GM18520 (cell line): ENCODE data around the gene WIZ.
"Not testable (repeated sequence)": the region's sequence is repeated elsewhere in the genome, so short reads cannot be mapped to it uniquely, and the experiment has no call there.

Experiments
- ATAC-seq: cut with Tn5 transposase; IDR thresholded peaks from one replicate; pipeline ENCODE4 v1.9.1; 2021; ENCODE audit not compliant: unreplicated experiment

The WIZ gene

GRCh38 chr19:15417699-15418098 lies 32.1 kb downstream of the WIZ start:
- ATAC-seq, result no peak

DNA sequence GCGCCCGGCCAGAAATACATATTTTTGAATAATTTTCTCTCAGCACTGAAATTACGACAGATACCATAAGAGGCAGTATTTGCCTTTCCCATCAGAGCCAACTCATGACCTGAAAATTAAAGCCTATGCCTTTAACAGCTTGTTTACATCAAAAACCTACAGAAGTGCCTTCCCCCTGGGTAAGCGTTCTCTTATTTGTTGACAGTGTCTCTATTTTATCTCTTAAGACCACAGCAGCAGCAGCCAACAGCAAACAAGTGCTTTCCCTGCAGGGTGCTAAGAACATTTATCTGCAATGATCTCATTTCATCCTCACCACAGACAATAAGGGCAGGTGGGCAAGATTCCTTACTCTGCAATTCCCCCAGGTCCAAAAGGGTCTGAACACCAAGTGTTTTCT lies 36.9 kb downstream of the WIZ start:
- ATAC-seq, result no peak

GRCh38 chr19:15411351-15411750 lies 38.4 kb downstream of the WIZ start:
- not testable (repeated sequence) for ATAC-seq

DNA sequence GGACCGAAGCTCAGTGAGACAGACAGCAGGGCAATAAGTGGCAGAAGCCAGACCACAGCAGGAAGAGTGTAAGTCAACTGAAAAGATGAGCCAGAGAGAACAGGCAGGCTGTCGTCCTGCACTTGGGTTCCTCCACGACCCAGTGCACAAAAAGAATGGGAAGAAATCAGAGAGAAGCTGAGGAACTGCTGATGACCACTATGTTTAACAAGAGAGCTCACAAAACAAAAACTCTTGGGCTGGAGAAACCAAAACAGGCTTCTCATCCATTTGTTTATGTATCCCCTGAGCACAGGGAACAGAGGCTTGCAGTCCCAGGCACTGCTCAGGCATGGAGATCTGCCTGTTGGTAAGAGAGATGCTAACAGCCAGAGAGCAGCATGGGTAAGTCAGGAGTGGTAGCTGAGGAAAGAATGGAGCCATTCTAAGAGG lies 45.0 kb downstream of the WIZ start:
- no peak for ATAC-seq

DNA sequence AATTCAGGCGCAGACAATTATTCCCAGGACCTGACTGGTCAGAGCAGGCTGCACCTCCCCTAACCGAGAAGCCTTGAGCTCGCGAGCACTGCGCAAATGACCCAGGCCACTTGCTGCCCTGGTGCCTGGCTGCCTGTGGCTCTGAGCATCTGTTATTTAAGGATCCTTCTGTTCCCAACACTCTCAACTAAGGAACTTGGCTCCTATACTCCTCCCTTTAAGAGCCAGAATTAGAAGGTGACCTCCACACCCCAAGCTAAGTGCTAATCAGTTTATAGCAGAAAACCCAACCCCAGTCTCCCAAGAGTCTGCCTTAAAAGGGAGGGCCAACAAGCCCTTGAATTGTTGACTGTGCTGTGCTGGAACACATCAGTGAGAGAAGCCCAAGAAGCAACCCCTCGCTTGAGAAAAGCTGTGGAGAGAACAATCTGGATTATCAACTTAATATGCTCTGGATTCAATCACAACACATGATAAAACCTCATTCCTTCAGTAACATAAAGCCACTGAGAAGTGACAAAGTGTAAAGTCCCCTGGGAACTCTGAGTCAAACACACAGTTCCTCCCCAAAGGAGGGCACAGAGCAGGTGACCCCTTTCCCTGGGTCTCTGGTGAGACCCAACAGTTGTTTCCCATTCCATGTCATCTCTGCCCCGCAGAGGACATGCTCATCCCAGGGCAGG lies 45.5 kb downstream of the WIZ start:
- ATAC-seq, result no peak

DNA sequence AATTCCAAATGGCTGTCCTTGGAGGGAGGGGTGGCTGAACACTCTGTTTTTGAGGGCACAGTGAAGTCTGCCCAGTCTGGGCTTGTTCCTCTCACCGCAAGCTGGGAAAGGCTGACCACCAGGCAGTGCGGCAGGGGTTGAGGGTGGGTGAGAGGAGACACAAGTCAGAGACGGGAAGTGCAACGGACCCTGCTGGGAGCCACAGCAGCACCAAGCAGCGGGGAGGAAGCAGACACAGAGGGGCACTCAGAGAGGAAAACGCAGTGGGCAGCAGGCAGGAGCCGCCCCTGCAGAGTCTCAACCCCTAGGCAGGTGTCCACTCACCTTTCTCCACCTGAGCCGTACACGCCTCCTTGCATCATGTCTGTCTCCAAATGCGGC lies 46.6 kb downstream of the WIZ start:
- ATAC-seq, result no peak

- ATAC-seq, result no peak
Observed at GRCh38 chr19:15402411-15403150, 47.2 kb downstream of the WIZ start.

GRCh38 chr19:15401397-15401710 lies 48.4 kb downstream of the WIZ start:
- ATAC-seq, result no peak

- ATAC-seq, result no peak
Observed at GRCh38 chr19:15400521-15401396, 49.0 kb downstream of the WIZ start.

DNA sequence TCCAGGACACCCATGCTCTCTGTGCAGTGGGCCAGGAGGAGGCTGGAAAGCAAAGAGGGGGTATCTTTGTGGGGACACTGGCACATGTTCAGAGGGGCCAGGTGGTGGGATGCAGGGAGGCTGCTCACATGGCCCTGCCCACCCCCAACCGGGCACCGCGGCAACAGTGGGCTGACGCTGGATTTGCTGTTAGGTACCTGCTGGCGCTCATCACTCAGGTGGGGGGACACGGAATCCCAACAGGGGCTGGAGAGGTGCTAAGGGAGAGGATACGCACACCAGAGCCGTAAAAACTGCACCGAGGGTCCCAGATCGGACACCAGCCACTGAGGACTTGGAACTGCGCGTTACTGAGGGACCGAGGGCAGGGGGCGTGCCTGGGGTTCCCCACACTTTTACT lies 50.1 kb downstream of the WIZ start:
- no peak for ATAC-seq

GRCh38 chr19:15399234-15399515 lies 50.6 kb downstream of the WIZ start:
- ATAC-seq, result no peak

DNA sequence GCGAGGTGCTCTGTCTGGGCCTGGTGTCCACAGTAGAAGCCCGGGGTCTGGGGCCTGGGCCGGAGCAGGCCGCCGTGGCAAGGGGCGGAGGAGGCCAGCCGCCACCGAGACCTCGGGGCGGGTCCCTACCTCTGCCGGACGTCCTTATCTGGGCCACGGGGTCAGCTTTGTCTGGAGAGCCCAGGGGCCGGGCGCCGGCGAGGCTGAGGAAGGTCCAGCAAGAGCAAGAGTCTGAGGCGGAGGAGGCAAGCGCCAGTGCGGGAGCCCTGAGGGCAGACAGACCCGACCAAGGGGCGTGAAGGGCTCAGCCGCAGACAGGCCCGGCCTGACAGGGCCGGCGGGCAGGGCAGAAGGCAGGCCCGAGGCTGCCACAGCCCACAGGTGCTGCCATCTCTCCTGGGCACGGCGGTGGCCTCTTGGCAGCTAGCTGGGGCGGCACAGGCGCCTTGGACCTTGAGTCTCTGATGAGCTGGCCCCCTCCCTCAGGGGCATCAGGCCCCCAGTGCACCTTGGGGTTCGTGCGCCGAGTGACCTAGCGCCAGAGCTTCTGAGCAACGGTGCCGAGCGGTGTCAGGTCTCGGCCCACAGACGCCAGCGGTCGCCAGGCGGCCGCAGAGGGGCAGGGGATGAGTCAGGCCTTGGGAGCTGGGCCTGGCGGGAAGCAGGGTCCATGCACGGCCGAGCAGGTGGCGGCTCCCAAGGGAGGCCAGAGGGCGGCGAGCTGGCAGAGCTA lies 51.1 kb downstream of the WIZ start:
- no peak for ATAC-seq

DNA sequence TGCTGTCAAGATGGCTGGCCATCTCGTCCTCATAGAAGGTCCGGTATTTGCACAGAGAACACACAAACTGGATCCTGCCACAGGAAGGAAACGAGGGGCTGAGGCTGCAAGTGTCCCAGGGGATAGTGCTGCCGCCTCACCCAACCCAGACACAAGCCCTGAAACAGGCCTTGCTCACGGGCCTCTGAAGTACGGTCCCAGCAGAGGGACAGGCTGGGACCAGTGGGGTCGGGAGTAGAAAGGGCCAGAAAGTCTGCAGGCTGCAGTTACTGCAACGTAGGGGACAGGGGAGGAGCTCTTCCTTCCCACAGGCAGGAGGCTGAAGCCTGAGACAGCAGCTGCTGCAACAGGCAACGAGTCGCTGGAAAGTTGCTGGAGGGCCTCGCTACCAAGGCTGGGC lies 52.0 kb downstream of the WIZ start:
- ATAC-seq, result no peak

GRCh38 chr19:15397236-15397635 lies 52.5 kb downstream of the WIZ start:
- no peak for ATAC-seq

GRCh38 chr19:15396436-15396835 lies 53.3 kb downstream of the WIZ start:
- no peak for ATAC-seq

- ATAC-seq, result not testable (repeated sequence)
Observed at GRCh38 chr19:15395251-15395650, 54.5 kb downstream of the WIZ start.

DNA sequence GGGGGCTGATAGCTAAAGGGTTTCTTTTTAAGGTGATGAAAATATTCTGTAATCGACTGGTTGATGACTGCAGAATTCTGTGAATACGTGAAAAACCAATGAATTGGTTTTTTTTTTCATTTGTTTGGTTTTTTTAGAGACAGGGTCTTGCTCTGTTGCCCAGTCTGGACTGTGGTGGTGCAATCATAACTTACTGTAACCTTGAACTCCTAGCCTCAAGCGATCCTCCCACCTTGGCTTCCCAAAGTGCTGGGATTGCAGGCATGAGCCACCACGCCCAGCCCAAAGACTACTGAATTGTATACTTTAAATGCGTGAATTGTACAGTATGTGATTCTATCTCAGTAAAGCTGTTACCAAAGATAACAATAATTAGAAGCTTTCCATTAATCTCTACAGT lies 55.3 kb downstream of the WIZ start:
- ATAC-seq, result no peak

DNA sequence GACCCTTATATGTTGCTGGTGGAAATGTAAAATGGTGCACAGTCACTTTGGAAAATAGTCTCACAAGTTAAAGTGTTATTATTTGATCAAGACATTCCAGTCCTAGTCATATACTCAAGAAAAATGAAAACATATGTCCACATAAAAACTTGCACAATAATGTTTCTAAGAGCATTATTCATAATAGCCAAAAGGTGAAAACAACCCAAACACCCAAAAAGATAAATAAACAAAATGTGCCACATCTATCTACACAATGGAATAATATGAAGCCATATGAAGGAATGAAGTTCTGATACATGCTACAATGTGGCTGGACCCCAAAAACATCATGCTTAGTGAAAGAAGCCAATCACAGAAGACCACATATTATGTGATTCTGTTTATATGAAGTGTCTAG lies 55.8 kb downstream of the WIZ start:
- ATAC-seq, result no peak

- no peak for ATAC-seq
Observed at GRCh38 chr19:15390814-15391213, 58.9 kb downstream of the WIZ start.

DNA sequence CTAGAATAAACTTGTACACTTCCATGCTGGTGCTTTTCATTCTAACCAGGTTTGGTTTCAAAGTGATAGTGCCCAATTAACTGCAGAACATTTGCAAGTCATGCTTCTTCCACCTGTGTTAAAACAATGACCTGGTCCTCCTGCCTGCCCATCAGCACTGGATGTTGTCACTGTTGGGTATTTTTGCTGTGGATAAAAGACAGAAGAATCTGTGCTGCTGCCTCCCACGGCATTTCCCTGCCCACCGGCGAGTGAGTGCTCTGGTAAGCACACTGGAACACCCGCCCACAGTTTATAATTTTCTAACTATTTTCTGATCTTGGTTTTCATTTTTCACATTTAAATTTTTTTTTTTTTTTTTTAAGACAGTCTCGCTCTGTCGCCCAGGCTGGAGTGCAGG lies 67.9 kb downstream of the WIZ start:
- no peak for ATAC-seq

DNA sequence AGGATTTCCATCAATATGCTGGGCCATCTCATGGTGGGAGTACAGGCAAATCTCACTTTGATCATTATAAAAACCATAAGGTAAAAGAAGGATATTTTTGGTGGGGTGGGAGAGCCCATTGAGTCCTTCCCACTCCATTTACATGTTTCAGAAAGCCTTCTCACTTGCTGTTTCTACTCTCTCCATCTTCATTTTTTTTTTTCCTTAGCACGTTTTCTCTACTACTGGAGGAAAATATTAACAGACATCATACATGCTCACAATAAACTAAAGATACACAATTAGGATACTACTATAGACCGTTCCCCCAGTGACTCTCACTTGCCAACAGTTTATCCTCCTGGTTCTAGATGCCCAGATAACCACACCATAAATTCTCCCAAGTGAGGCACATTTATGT lies 68.3 kb downstream of the WIZ start:
- ATAC-seq, result no peak
